EL (cell line): Measurements from ENCODE around the gene AFDN.
"Not testable (repeated sequence)": the region's sequence is repeated elsewhere in the genome, so short reads cannot be mapped to it uniquely, and the experiment has no call there.

Source experiments
- DNase-seq: peaks from one replicate; pipeline ENCODE4 v3.0.0-alpha.2; 2016

The AFDN gene

DNA sequence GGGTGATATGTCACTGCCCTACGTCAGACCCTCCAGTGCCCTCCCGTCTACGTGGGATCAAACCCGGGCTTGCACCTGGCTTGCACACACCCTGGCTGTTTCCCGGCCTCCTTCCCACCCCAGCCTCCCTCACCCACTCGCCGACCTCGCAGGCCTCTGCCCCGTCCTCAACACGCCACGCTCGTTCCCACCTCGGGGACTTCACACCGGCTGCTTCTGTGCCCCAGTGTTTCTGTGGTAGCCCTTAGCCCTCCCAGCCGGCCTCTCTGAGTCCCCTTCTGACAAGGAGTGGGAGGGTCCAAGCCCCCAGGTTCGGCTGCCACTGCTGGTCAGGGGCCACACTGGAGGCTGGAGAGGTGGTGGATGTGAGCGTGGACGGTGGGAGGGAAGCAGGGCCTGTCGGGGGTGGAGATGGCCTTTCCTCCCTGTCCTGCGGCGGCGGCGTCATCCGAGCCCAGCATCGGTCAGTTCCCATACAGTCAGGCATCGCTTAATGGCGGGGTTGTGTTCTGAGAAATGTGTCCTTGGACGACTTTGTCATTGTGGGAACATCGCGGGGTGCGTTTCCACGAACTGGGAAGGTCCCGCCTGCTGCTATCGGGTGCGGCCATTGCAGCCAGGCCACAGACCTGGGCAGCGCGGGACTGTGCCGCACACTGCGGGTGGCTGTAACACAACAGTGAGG, 159.3 kb downstream of the AFDN start:
- no peak for DNase-seq

DNA sequence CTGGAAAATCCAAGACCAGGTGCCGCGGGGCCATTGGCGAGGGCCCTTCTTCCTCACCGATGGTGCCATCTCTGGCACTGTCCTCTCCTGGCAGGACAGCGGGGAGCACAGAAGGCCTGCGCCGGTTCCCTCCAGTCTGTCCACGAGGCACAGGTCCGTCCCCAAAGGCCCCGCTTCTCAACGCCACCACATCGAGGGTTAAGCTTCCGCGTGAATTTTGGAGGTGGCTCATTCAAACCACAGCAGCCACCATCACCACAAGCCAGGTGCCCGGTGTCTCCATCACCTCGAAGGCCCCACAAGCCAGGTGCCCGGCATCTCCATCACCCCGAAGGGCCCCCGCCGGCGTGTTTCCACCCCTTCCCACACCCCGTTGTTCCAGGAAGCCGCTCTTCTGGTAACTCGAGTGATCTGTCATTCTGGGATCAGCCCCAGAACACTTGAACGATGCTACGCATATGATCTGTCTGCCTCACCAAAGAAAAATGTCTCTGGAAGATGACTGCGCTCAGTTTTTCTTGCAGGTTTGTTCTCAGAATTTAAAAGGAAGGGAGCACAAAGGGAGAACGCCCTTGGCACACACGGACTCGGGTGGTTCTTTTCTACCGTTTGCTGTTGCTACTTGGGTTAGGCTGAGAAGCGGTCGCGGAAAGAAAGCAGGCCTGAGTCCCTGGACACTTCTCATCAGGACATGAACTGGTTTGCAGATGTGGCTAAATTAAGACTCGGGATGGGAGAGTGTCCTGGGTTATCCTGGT, 160.9 kb downstream of the AFDN start:
- no peak for DNase-seq

DNA sequence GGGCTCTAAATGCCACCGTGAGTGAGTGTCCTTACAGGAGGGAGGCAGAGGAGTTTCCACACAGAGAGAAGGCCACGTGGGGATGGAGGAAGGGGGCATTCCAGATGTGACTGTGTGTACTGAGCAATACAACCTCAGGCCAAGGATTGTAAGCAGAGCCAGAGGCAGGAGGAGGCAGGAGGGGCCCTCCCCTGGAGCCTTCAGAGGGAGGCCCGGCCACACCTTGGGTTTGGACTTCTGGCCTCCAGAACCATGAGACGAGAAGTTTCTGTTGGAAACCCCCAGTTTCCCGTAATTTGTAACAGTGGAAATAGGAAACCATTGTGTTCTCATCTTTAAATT, 161.4 kb downstream of the AFDN start:
- no peak for DNase-seq

DNA sequence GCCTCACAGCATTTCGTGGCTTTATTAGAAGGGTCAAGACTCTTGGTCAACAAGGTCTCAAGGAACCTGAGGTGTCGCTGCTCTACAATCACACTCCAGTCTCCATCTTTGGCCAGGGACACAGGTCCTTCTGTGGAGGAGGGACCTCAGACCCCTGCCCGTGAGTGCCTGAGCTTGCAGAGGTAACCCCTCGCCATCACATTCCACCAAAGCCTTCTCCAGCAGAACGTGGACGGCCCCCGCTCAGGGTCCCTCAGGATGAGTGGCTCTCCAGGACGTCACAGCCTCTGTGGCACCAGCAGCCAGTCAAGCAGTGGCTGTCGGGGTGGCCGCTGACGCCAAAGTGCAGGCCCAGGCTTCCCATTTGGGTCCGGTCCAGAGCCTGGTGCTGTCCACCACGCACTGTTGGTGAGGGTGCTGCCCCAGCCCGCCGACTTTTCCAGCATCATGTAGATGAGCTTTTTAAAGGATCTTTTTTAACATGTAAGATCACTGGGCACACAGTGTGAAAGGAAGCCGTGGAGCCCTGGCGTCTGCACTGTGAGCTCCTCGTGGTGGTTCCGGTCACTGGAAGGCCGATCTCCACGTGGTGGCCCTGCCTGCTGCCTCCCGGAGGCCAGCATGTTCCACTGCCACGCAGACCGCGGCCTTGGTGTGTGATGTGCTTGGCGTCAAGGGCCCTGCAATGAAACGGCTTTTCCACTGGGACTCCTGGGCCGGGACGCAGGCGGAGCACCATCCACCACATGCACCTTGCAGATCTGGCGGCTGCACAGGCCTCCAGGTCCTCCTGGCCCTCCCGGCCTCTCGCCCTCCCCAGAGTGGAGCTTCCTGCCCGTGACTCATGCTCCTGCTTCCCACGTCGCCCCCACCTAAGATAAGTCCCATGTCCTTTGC, 162.5 kb downstream of the AFDN start:
- no peak for DNase-seq

DNA sequence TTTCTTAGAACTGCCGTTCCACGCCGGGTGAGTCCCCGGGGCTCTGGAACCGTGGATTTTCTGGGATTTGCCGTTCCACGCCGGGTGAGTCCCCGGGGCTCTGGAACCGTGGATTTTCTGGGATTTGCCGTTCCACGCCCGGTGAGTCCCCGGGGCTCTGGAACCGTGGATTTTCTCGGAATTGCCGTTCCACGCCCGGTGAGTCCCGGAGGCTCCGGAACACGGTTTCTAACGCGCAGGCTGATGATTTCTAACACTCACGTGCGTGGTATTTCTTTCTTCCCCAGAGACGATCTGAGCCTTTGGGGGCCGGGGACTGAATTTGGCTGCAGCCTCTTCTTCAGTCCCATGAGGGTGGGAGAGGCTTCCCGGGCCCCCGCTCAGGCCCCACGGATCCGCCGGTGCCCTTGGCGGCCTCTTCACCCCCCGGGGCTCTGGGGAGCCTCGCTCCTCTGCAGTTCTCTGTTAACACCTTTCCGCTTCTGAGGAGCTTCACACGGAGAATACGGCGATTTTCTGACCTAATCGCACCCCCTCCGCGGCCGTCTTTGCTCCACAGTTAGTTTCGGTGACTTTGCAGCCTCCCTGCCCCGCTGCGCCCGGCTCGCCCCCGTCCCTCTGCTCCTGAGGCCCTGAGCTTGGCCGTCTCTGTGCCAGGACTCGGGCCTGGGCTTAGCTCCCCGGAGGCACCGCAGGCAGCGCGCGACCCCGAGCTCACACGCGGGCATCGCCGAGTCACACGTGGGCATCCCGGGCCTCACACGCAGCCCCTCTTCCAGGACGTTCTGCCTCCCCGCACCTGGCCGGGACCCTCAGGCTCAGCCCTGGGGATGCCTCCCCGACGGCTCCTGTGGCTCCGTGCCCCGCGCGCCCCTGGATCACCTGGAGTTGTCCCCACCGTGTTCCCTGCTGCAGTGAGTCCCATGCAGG, 163.6 kb downstream of the AFDN start:
- DNase-seq = no peak

DNA sequence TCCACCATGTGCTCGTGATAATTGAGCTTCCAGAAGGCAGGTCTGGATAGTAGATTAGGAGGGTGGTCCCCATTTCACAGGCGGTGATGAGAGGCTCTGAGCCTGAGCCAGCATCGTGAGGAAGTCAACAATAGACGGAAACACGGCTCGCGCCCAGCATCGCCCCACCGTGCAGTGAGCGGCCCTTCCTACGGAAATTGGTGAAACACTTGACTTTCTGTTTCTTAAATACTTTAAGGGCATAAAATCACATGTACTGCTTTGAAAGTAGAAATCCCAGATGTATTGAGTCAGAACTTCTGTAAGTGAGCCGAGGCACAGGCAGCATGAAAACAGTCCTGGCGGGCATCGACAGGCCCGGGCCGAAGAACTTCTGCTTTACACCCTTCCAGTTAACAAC, 166.5 kb downstream of the AFDN start:
- no peak for DNase-seq

DNA sequence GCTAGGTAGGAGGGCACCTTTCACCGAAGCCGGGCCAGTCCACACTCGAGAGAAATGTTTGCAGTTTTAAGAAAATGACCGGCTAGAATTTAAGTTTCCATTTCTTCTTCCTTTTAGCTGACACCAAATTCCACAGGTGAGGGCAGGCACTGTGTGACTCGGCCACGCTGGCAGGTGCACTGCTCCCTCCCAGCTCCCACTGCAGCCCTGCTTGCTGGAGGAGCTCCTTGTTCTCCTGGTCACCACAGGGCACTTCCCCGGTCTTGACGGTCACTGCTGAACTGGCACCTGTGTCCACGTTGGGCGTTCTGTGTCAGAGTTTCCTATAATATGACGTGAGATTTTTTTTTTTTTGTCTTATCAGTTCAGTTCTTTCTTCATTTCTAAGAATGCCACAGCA, 167.1 kb downstream of the AFDN start:
- DNase-seq = no peak

DNA sequence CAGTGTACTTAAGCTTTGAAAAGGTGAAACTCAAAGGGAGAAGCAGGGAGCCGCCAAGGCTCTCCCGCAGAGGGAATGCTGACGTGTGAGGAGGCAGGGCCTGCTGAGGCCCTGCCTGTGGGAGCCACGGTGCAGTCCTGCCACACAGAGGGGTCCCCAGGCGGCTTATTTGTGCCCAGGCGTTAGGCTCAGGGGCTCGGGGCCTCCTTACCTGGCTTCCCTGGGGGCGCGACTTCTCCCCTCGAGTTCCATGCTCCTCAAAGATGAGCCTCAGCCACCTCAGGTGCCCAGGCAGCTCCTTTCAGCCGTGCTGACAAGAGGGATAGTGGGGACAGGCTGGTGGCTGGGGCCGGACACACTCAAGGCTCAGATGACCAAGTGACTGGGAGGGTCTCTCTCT, 168.6 kb downstream of the AFDN start:
- no peak for DNase-seq

DNA sequence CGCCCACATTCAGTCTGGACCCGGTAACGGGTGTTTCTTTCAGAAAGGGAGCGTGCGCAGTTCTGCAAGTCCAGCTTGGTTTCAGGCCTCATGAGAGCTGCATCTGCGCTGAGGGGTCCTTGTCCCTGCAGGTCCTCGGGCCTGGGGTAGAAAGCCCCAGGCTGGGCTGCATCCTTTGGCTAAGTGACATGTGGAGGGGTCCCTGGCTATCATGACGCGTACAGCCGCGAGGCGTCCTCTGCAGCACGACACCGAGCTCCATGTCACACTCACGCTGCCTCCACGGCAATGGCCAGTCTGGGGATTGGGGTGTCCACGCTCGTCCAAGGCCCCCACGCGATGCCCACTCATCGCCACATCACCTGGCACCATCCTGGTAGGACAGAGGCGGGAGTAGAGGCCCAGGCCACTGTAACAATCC, 169.0 kb downstream of the AFDN start:
- no peak for DNase-seq

DNA sequence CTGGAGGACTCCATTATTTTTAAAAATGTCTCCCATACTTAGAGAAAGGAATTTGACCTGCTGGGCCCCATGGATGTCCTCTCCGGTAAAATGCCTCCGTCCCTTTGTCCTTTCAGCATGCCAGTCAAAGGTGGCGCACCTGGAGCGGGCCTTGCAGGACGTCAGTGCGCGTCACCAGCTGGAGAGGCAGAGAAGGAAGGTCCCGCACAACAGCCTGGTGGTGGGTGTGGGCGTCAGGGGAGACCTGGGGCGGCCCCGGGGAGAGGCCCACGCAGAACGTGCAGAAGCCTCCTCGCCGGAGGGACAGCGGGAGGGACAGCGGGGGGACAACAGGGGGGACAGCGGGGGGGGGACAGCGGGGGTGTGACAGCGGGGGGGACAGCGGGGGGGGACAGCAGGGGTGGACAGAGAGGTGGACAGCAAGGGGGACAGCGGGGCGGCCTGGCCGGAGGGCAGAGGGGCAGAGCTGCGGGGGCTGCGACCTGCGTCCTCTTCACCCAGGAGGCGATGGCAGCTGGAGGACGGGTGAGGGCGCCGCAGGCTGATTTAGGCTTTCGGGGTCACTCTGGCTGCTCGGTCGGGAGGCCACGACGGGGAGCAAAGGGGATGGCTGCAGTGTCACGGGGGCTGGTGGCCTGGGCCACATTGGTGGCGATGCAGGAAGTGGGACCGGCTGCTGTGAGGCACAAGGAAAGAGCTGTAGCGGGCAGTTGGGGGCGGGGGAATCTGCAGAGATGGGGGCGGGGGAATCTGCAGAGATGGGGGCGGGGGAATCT, 169.9 kb downstream of the AFDN start:
- DNase-seq = no peak

DNA sequence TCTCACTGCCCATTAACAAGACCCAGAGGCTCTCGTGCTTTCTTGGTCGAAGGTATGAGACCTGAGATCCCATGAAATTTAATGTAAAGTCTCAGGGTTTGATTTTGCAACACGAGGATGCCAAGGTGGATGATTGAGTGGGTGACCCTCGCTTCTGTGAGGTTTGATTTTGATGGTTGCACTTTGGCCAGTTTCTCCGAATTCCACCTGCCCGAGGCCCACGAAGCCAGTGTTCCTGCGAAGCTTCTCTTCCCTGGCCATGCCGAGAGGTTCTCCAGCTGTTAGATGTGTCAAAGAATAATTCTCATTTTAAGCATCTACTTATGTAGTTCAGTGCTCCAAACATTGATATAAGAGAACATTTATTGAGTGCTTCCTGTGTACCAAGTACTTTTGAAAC, 170.9 kb downstream of the AFDN start, which contains the start of gene KIF25:
KIF25 (plus strand) TSS at position 30 of the 400 bp plus-strand sequence. CDS start 31,915 bp downstream, outside the sequence.
- no peak for DNase-seq

DNA sequence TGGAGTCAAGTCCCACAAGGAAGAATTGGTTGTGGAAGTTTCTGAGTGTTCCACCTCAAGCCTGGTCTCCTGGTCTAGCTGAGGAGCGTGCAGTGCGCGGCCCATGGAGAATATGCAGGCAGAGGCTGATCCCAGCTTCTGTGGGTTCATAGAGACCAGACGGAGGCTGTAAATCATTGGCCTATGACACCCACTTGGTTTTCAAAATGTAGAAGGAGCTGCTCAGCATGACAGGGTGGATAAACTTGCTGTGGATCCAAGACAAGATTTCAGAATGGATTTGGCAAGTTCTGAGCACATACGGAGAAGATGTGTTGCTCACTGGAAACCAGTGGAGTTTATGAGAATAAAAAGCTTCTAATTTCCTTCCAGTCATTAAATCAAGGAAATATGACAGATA, 171.5 kb downstream of the AFDN start:
- DNase-seq = no peak

DNA sequence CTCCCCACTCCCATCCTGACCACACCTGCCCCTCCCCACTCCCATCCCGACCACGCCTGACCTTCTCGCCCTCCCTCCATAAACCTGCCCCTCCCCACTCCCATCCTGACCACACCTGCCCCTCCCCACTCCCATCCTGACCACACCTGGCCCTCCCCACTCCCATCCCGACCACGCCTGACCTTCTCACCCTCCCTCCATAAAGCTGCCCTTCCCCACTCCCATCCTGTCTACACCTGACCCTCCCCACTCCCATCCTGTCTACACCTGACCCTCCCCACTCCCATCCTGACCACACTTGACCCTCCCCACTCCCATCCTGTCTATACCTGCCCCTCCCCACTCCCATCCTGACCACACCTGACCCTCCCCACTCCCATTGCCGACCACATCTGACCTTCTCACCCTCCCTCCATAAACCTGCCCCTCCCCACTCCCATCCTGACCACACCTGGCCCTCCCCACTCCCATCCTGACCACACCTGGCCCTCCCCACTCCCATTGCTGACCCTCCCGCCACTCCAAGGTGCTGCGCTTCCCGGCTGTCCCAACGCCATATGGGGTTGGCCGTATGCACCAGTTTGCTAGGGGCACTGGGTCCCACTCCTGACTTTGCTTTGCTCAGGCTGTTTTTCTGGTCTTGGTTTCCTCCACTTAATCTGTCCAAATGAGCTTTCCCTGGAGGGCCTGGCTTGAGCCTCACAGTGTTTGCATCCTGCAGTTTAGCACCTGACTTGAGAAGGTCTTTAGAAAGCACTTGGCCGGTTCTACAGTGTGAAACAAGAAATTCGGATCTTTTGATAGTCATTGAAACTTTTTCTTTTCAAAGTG, 173.7 kb downstream of the AFDN start:
- DNase-seq = no peak

DNA sequence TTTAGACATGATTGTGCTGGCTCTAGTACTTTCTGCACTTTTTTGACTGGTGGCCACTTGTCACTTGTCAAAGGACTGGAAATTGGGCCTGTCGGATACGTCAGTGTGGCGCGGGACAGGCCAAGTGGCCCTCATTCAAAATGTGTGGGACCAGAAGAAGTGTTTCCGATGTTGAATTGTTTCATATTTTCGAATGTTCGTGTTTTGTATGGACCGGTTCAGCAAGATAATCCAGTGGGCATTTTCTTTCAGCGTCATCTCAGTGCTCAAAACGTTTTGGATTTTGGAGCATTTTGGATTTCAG, 174.3 kb downstream of the AFDN start:
- no peak for DNase-seq

DNA sequence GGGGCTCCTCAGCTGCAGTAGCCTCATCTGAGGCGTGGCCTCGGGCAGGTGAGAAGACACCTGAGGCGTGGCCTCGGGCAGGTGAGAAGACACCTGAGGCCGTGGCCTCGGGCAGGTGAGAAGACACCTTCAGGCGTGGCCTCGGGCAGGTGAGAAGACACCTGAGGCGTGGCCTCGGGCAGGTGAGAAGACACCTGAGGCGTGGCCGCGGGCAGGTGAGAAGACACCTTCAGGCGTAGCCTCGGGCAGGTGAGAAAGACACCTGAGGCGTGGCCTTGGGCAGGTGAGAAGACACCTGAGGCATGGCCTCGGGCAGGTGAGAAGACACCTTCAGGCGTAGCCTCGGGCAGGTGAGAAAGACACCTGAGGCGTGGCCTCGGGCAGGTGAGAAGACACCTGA, 174.8 kb downstream of the AFDN start:
- DNase-seq = not testable (repeated sequence)

DNA sequence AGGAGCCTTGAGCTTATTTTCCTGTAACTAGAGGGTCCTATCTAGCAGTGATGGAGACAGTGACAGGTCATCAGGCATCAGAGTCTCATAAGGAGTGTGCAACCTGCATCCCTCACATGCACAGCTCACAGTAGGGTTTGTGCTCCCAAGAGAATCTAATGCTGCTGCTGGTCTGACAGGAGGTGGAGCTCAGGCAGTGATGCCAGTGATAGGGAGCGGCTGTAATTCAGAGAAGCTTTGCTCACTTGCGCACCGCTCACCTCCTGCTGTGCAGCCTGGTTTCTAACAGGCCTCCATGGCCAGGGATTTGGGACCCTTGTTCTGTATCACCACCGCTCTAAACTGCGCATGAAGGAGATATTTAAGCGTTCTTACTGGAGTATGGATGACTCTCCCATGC, 176.1 kb downstream of the AFDN start:
- no peak for DNase-seq

DNA sequence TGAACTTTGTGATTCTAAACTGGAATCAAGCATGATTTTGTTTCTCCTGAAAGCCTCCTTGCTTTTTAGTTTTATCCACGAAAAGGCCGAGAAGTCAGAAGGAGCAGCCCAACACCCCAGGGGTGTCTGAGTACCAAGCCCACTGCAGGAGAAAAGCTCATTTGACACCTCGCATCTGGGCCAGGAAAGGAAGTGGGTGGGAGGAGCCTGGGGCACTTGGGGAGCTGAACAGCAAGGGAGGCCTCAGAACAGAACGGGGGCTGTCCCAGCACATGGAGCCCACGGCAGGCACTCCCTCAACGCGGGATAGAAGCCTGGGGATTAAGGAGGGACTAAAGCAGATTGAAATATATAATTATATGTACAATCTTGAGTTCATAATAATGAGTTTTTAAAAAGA, 177.3 kb downstream of the AFDN start:
- no peak for DNase-seq

DNA sequence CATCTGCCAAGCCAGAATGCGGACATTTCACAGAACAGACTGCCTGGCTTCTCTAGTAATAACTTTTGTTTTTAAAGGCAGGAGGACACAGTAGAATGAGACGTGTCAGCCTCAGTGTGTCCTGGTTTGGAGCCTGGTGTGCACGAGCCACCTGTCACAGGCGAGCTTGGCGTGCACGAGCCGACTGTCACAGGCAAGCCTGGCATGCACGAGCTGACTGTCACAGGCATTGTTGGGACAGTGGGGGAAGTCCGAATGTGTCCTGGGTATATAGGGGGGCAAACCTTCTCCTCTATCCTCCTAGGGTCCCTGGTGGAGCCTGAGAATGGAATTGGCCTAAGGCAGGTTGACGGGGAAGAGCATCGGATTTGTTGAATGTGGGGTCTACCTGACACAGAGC, 178.2 kb downstream of the AFDN start:
- no peak for DNase-seq

DNA sequence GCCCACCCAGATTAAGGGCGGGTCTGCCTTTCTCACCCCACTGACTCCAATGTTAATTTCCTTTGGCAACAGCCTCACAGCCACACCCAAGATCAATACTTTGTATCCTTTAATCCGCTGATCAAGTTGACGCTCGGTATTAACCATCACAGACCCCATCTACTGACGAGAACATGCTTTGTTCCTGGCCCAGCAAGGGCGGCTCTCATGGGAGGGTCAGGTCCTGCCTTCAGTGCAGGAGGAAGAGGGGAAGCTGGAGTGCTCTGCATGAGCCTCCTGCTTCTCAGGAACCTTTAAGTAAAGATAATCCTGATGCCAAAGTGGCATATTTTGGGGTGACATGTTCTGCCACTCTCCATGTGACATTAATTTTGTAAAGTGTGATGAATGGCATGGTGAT, 179.1 kb downstream of the AFDN start:
- no peak for DNase-seq

DNA sequence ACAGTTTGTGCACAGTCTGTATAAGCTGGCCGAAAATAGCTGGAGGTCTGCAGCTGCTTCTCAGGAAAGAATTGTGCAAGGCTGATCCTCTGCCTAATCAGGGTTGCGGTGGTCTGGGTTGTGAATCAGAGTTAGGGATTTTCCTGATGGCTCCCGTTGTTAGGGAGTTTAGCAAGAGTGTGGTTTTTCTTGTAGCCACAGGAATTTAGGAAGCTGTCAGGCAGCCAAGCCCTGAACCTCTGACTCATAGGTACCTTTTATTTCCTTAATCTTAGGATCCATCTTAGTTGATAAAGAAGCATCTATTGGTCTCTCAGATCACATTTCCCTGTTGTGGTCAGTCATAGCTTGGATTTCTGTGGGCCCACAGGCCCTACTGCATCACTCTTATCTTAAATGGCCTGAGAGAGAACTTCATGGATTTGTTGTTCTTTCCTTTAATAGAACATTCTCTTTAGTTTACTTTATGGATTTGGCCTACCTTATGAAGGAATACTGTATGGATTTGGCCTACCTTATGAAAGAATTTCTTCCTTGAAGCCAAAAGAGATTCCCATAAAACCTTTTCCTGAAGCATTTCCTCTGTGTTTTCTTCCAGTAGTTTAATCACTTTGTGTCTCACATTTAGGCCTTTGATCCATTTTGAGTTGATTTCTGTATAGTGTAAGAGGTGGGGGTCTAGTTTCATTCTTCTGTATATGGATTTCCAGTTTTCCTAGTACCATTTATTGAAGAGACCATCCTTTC, 181.1 kb downstream of the AFDN start:
- DNase-seq = peak; percentile 98
